ENCODE measurements around the gene SPOP.

DNA sequence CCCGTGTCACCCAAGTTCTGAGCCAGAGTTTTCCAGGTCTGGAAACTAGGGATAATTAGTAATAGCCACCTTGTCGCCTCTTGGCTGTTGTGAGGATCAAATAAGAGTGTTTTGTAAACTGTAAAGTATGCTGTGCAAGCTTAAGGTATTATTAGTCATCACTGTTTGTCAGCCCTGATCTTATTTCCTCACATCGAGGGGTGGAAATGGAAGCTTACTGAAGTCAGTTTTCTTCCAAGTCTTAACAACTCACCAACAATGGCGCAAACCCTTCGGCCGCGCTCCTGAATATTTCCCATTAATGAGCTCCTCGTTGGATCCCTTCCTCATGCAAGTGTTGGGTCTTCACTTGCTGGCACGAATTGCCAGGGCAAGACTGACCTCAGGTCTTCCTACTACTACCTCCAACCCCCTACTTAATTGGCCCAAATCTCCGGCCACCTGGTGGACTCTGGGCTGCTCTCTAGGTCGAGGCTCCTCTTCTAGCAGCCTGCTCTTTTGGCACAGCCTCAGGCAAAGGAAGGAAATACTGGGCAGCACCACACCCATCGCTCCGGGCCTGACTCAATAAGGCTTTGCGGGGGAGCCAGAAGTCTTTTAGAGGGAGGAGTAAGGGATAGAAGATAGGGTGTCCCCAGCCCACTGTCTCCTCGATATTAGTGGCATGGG, 30.8 kb upstream of the SPOP start:
- TF ChIP-seq, protein P1, sequence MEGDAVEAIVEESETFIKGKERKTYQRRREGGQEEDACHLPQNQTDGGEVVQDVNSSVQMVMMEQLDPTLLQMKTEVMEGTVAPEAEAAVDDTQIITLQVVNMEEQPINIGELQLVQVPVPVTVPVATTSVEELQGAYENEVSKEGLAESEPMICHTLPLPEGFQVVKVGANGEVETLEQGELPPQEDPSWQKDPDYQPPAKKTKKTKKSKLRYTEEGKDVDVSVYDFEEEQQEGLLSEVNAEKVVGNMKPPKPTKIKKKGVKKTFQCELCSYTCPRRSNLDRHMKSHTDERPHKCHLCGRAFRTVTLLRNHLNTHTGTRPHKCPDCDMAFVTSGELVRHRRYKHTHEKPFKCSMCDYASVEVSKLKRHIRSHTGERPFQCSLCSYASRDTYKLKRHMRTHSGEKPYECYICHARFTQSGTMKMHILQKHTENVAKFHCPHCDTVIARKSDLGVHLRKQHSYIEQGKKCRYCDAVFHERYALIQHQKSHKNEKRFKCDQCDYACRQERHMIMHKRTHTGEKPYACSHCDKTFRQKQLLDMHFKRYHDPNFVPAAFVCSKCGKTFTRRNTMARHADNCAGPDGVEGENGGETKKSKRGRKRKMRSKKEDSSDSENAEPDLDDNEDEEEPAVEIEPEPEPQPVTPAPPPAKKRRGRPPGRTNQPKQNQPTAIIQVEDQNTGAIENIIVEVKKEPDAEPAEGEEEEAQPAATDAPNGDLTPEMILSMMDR (conservative IDR thresholded peaks at IDR 0.05 in 1 of 2, IDR thresholded peaks at IDR 0.05 in 1 of 2; ENCODE audit: extremely low read depth in 1 of 2, insufficient read depth in 1 of 2, low read depth in 1 of 2, low read length in 2 of 2), result no peak
- no peak for TF ChIP-seq EZH2 (IDR thresholded peaks at IDR 0.05; ENCODE audit: borderline replicate concordance, low read length)

Data from mammary epithelial cell (primary cell).